Cardiac muscle cell (in vitro differentiated cells and primary cell): ENCODE measurements around the gene TAS2R1. TPM values are rescaled to one million over a fixed set of nuclear protein-coding genes. Genes with fewer than 3 reads are reported as not detected.

Experiments used
- DNase-seq, 2 donors: peaks; one replicate each; pipeline versions ENCODE4 v3.0.0 to v3.0.0-alpha.2; 2010 to 2017; ENCODE audit warnings: low read depth in 1 of 2, low spot score in 1 of 2
- H3K27ac ChIP-seq: fragments of 200-600 bp; sonication (generic); 2 replicates; pipeline ENCODE4 v1.5.1; 2016
- H3K27me3 ChIP-seq: fragments of 200-600 bp; sonication (generic); 2 replicates; pipeline ENCODE4 v1.6.0; 2016; ENCODE audit warnings: control low read depth
- H3K36me3 ChIP-seq: fragments of 200-600 bp; sonication (generic); 2 replicates; pipeline ENCODE4 v1.5.1; 2016; ENCODE audit warnings: control low read depth
- H3K4me1 ChIP-seq: fragments of 200-600 bp; sonication (generic); 2 replicates; pipeline ENCODE4 v1.8.1; 2017; ENCODE audit warnings: low read depth, mild to moderate bottlenecking, mixed run types
- H3K4me3 ChIP-seq: fragments of 200-600 bp; sonication (generic); 2 replicates; pipeline ENCODE4 v1.5.1; 2016; ENCODE audit warnings: mild to moderate bottlenecking
- H3K9me3 ChIP-seq: fragments of 200-600 bp; sonication (generic); 2 replicates; pipeline ENCODE4 v1.5.1; 2017; ENCODE audit warnings: low read depth, mild to moderate bottlenecking, control low read depth
- polyA plus RNA-seq: library from polyadenylated mRNA; unstranded; fragments of >200 nt; fragmentation: Nextera tagmentation; extraction: Ambion mirVana; gene quantifications from 2 replicates; pipeline ENCODE4 v1.2.1, GENCODE V29; 2016
- total RNA-seq: library from RNA; depleted of rRNA; stranded (reverse); fragments of >200 nt; gene quantifications from 2 replicates; pipeline ENCODE4 v1.2.3, GENCODE V29; 2016
- TF ChIP-seq, protein P1 (sequence below): IDR thresholded peaks from 2 replicates; pipeline ENCODE4 v1.5.1; 2012; ENCODE audit warnings: low read depth, mild to moderate bottlenecking, low read length

Gene TAS2R1
- total and polyA plus RNA-seq, 2 experiments from 2014 or later, result not detected

- Histone ChIP-seq H3K36me3 (no peaks in the 10 kb centered on the region), H3K4me3 (no peak overlapping the region), H3K27ac (no peak overlapping the region), H3K27me3 (no peaks in the 10 kb centered on the region), H3K9me3 (no peaks in the 10 kb centered on the region), H3K4me1 (peaks cover 12% of the 10 kb centered on the region)
- TF ChIP-seq, protein P1, sequence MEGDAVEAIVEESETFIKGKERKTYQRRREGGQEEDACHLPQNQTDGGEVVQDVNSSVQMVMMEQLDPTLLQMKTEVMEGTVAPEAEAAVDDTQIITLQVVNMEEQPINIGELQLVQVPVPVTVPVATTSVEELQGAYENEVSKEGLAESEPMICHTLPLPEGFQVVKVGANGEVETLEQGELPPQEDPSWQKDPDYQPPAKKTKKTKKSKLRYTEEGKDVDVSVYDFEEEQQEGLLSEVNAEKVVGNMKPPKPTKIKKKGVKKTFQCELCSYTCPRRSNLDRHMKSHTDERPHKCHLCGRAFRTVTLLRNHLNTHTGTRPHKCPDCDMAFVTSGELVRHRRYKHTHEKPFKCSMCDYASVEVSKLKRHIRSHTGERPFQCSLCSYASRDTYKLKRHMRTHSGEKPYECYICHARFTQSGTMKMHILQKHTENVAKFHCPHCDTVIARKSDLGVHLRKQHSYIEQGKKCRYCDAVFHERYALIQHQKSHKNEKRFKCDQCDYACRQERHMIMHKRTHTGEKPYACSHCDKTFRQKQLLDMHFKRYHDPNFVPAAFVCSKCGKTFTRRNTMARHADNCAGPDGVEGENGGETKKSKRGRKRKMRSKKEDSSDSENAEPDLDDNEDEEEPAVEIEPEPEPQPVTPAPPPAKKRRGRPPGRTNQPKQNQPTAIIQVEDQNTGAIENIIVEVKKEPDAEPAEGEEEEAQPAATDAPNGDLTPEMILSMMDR, result no peak
- DNase-seq, result no peak
Observed at GRCh38 chr5:9652295-9652694, 22.1 kb upstream of the TAS2R1 start.

GRCh38 chr5:9646843-9647242 is 16.7 kb upstream of the TAS2R1 start:
- Histone ChIP-seq H3K36me3 (no peaks in the 10 kb centered on the region), H3K27ac (no peak overlapping the region), H3K4me3 (no peak overlapping the region), H3K27me3 (no peaks in the 10 kb centered on the region), H3K9me3 (no peaks in the 10 kb centered on the region), H3K4me1 (no peaks in the 10 kb centered on the region)
- TF ChIP-seq, protein P1, result no peak
- no peak for DNase-seq

DNA sequence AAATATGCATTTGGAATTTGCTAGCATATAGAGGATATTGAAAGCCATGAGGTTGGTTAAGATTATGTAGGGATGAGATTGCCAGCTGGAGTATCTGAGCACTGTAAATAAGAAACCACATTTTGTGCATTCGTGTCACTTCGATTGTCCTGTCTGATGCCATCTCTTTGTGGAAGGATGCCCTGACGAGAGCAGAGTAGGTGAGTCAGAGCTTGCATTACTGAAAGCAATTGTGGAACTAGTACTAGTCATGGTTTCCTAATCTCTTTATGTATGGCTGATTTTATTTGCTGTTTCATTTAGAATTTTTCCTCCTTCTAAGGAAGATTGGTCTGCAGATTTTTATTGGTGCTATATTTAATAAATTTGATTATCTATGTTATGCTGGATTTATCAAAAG is 14.5 kb upstream of the TAS2R1 start:
- Histone ChIP-seq H3K27me3 (no peaks in the 10 kb centered on the region), H3K27ac (no peak overlapping the region), H3K36me3 (no peaks in the 10 kb centered on the region), H3K4me1 (no peaks in the 10 kb centered on the region), H3K9me3 (no peaks in the 10 kb centered on the region), H3K4me3 (no peak overlapping the region)
- TF ChIP-seq, protein P1, result no peak
- peak in 1 of 2 donors; percentile 21 for DNase-seq

- no peak overlapping the region for H3K27ac ChIP-seq
- no peaks in the 10 kb centered on the region for H3K9me3 ChIP-seq
- TF ChIP-seq, protein P1, result no peak
- no peaks in the 10 kb centered on the region for H3K4me1 ChIP-seq
- no peaks in the 10 kb centered on the region for H3K36me3 ChIP-seq
- no peak overlapping the region for H3K4me3 ChIP-seq
- no peak for DNase-seq
- H3K27me3 ChIP-seq, result no peaks in the 10 kb centered on the region
Observed at GRCh38 chr5:9642621-9643020, 12.5 kb upstream of the TAS2R1 start.

DNA sequence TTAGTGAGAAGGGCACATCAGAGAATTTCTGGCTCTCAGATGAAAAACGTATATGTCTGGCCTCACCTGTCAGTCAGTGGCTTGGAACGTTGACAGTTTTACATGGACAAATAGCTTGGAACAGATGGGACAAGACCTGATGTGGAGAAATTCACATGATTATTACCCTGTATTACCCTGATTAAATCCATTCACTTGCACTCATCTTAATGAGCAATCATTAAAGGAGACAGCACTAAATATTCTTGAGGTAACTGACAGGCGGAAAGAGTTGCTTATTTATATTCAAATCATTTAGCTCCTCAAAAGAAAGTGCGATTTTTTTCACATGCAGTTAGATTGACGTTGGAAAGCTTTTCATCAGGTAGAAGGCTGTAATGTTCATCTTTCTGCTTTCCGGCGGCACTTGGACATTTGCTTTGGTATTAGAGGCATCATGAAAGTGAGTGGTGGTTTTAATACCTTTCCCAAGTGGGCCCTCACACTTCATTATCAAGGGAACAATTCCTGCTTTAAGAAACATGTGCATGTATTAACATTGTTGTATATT is 11.7 kb upstream of the TAS2R1 start:
- Histone ChIP-seq H3K9me3 (no peaks in the 10 kb centered on the region), H3K27me3 (no peaks in the 10 kb centered on the region), H3K4me1 (no peaks in the 10 kb centered on the region), H3K36me3 (no peaks in the 10 kb centered on the region), H3K4me3 (no peak overlapping the region), H3K27ac (no peak overlapping the region)
- TF ChIP-seq, protein P1, result no peak
- DNase-seq, result no peak
